Aorta (tissue), 5 donors: ENCODE data around the gene AFP. TPM values are rescaled to one million over a fixed set of nuclear protein-coding genes. Genes with fewer than 3 reads are reported as not detected.
"Not testable (repeated sequence)": the region's sequence is repeated elsewhere in the genome, so short reads cannot be mapped to it uniquely, and the experiment has no call there.

Source experiments
- ATAC-seq: fragments of 200-7000 bp; cut with Tn5 transposase; one replicate; pipeline ENCODE4 v1.9.1; 2022; ENCODE audit warnings: moderate library complexity; ENCODE audit not compliant: low FRiP score
- DNase-seq, 2 donors: peaks; one replicate each; pipeline ENCODE4 v3.0.0-alpha.2; 2020
- H3K27ac ChIP-seq, 2 donors: one replicate each; pipeline ENCODE4 v1.5.1; 2013; ENCODE audit warnings: low read length in 2 of 2, mild to moderate bottlenecking in 2 of 2, moderate library complexity in 2 of 2, control low read depth in 1 of 2, inconsistent platforms in 1 of 2, low read depth in 1 of 2
- H3K27me3 ChIP-seq, 2 donors: one replicate each; pipeline ENCODE4 v1.6.1; 2013; ENCODE audit warnings: control low read depth in 1 of 2, low read length in 1 of 2, mild to moderate bottlenecking in 1 of 2, moderate library complexity in 1 of 2; ENCODE audit not compliant: insufficient read depth in 2 of 2, control insufficient read depth in 1 of 2
- H3K36me3 ChIP-seq, 2 donors: one replicate each; pipeline ENCODE4 v1.6.1; 2013; ENCODE audit warnings: control low read depth in 1 of 2, low read length in 1 of 2, mild to moderate bottlenecking in 1 of 2; ENCODE audit not compliant: insufficient read depth in 2 of 2, control insufficient read depth in 1 of 2
- H3K4me1 ChIP-seq, 2 donors: one replicate each; pipeline ENCODE4 v1.6.1; 2013; ENCODE audit warnings: low read length in 2 of 2, control low read depth in 1 of 2, mild to moderate bottlenecking in 1 of 2, moderate library complexity in 1 of 2; ENCODE audit not compliant: insufficient read depth in 2 of 2, control insufficient read depth in 1 of 2
- H3K4me3 ChIP-seq, 2 donors: one replicate each; pipeline ENCODE4 v1.5.1; 2013; ENCODE audit warnings: low read length in 2 of 2, control low read depth in 1 of 2, mild to moderate bottlenecking in 1 of 2
- H3K9me3 ChIP-seq: one replicate; pipeline ENCODE4 v1.6.1; 2013; ENCODE audit warnings: mild to moderate bottlenecking, low read length; ENCODE audit not compliant: control insufficient read depth
- WGBS, 2 donors: extraction: QIAGEN DNeasy Blood & Tissue Kit; methylation state at CpG; one replicate each; pipeline ENCODE4 v1.1.7; 2013; 5-methylcytosine and 5-hydroxymethylcytosine counted together
- intact Hi-C, 2 donors: fragments of 100-400 bp; cut with DNase I; formaldehyde crosslinking; loops; one replicate each; pipeline versions ENCODE4 v1.14.2 to v1.15.0; 2022
- long read RNA-seq, 2 donors: library from polyadenylated mRNA; unstranded; transcript quantifications; one replicate each; pipeline ENCODE4 v2.0.0, GENCODE V29; 2020 to 2021
- polyA plus RNA-seq, 2 donors: library from polyadenylated mRNA; stranded (reverse); fragments of 200-250 nt; gene quantifications; one replicate each; pipeline ENCODE4 v1.2.3, GENCODE V29; 2013
- total RNA-seq, 2 donors: library from RNA; stranded (reverse); fragmentation: NEBNext Ultra II Directional; extraction: Animal tissue kit (Norgen Biotek cat#: 25700); gene quantifications; one replicate each; pipeline ENCODE4 v1.2.1, GENCODE V29; 2021
- donor health status: healthy with polysubstance abuse.
- donor health status: Bipolar disorder and iron deficiency.
- donor health status: DM: no; HTN: no; CAD: no.
- donor health status: DM: no; HTN: no; CAD: no.
- donor health status: DM: yes; HTN: yes; CAD: no.

The AFP gene
- total RNA-seq, result under 1 TPM in 1 of 2 donors, not detected in 1; 0.99 TPM
- not detected for polyA plus RNA-seq
- long read RNA-seq, donor 1, result 0 reads
- long read RNA-seq, donor 2, result 0 reads

DNA sequence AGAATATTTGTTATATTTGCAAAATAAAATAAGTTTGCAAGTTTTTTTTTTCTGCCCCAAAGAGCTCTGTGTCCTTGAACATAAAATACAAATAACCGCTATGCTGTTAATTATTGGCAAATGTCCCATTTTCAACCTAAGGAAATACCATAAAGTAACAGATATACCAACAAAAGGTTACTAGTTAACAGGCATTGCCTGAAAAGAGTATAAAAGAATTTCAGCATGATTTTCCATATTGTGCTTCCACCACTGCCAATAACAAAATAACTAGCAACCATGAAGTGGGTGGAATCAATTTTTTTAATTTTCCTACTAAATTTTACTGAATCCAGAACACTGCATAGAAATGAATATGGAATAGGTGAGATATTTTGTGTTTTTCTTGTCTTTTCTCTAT, at the start of gene AFP:
Gene AFP (plus strand): TSS at position 238 of the 400 bp plus-strand sequence. CDS start 42 bp downstream, at position 280.
- Histone ChIP-seq H3K4me1 (no peaks in the 10 kb centered on the region), H3K36me3 (no peaks in the 10 kb centered on the region), H3K27ac (no peak within 1 kb of the TSS), H3K9me3 (no peaks in the 10 kb centered on the region), H3K27me3 (no peaks in the 10 kb centered on the region), H3K4me3 (no peak within 1 kb of the TSS)
- ATAC-seq, result no peak
- 87 to 89% methylated on average over 1 of the region's 1 CpG for WGBS, 2 donors
- DNase-seq, result no peak
- intact Hi-C loops, result no loop called here

DNA sequence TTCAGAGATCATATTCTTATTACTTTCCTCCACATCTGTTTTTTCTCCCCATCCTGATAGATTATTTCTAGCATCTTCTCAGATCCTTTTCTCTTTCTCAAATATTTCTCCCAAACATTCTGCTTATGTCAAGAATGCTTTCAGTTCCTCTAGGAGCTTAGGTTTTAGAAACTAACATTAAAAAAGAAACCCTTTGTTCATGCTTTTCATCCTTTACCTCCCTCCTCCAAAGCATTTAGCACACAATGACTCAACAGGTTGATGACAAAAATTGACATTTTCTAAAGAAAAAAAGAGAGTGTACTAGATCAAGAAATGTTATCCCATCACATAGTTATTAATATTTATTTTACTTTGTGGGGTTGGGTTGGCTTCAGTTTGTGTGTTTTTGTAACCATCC, 48.5 kb upstream of the AFP start:
- H3K36me3 ChIP-seq, result no peaks in the 10 kb centered on the region
- H3K9me3 ChIP-seq, result no peaks in the 10 kb centered on the region
- H3K27ac ChIP-seq, result no peak overlapping the region
- no peak for DNase-seq
- no peaks in the 10 kb centered on the region for H3K27me3 ChIP-seq
- ATAC-seq, result no peak
- intact Hi-C loops, result no loop called here
- H3K4me3 ChIP-seq, result no peak overlapping the region
- H3K4me1 ChIP-seq, result no peaks in the 10 kb centered on the region

DNA sequence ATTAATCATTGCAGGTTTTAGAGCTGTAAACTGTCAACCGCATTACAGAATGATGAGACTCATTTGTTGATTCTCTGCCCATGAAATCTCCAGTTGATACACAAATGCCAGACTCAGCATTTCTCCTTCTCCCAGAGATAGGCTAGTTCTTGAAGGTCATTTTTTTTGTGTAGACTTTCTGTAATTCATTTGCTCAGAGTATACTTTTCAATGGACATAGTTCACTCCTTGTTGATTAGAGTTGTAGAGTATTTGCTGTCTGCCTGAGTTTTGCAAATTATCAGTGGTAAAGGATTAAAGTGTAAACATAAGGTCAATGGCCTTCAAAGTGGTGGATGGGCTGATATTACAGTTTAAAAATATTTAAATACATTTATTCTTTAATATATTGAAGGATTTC, 47.1 kb upstream of the AFP start:
- H3K9me3 ChIP-seq, result no peaks in the 10 kb centered on the region
- H3K4me3 ChIP-seq, result no peak overlapping the region
- no peak for DNase-seq
- intact Hi-C loops, result no loop called here
- no peak overlapping the region for H3K27ac ChIP-seq
- H3K4me1 ChIP-seq, result no peaks in the 10 kb centered on the region
- no peaks in the 10 kb centered on the region for H3K27me3 ChIP-seq
- no peaks in the 10 kb centered on the region for H3K36me3 ChIP-seq
- no peak for ATAC-seq
- WGBS, 2 donors, result 79 to 95% methylated on average over 1 of the region's 1 CpG

DNA sequence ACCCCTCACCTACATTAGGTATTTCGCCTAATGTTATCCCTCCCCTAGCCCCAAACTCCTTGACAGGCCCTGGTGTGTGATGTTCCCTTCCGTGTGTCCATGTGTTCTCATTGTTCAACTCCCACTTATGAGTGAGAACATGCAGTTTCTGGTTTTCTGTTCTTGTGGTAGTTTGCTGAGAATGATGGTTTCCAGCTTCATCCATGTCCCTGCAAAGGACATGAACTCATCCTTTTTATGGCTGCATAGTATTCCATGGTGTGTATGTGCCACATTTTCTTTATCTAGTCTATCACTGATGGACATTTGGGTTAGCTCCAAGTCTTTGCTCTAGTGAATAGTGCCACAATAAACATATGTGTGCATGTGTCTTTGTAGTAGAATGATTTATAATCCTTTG, 46.4 kb upstream of the AFP start:
- DNase-seq, intact Hi-C loops, ATAC-seq, H3K4me1 ChIP-seq, H3K27ac ChIP-seq, H3K9me3 ChIP-seq, H3K4me3 ChIP-seq, H3K36me3 ChIP-seq, H3K27me3 ChIP-seq: not testable (repeated sequence)
- WGBS, 2 donors, result 89 to 94% methylated on average over 2 of the region's 2 CpGs

DNA sequence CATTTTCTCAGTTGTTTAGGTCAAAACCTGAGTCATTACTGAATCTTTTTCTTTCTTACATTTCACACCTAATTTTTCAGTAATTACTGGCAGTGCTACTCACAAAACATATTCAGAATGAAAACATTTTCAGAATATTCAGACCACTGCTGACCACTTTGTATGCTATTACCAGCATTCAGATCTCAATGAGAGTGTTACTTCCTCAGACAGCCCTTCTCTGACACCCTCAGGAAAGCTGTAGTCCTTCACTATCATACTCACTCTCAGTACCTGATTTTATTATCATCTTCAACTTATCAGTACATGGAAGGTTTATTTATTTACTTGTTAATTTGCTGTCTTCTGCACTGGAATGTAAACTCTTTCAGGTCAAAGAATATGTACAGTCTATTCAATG, 44.2 kb upstream of the AFP start:
- intact Hi-C loops, result no loop called here
- no peaks in the 10 kb centered on the region for H3K36me3 ChIP-seq
- DNase-seq, result no peak
- no peak overlapping the region for H3K4me3 ChIP-seq
- H3K27me3 ChIP-seq, result no peaks in the 10 kb centered on the region
- no peak overlapping the region for H3K27ac ChIP-seq
- ATAC-seq, result no peak
- no peaks in the 10 kb centered on the region for H3K9me3 ChIP-seq
- H3K4me1 ChIP-seq, result no peaks in the 10 kb centered on the region

DNA sequence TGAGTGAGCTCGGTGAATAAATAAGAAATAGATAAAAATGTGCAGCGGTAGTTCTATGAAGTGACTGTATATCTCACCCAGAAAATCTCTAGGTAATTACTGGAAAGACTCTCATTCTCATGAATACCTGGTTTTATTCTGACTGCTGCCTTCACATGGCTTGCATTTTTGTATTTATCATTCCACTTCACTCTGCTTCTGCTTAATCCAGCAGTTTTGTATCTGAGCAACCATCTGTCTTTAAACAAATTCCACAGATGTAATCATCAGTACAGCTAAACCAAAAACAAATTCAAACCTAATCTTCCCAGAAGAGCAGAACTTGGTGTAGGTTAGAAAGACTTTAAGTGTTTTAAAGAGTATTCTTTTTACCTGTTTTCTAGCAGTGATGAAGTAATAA, 43.1 kb upstream of the AFP start:
- H3K9me3 ChIP-seq, result no peaks in the 10 kb centered on the region
- no peaks in the 10 kb centered on the region for H3K27me3 ChIP-seq
- intact Hi-C loops, result no loop called here
- H3K4me3 ChIP-seq, result no peak overlapping the region
- DNase-seq (no peak), ATAC-seq (no peak)
- no peaks in the 10 kb centered on the region for H3K4me1 ChIP-seq
- WGBS, 2 donors, result 91 to 94% methylated on average over 2 of the region's 2 CpGs
- no peaks in the 10 kb centered on the region for H3K36me3 ChIP-seq
- H3K27ac ChIP-seq, result no peak overlapping the region

DNA sequence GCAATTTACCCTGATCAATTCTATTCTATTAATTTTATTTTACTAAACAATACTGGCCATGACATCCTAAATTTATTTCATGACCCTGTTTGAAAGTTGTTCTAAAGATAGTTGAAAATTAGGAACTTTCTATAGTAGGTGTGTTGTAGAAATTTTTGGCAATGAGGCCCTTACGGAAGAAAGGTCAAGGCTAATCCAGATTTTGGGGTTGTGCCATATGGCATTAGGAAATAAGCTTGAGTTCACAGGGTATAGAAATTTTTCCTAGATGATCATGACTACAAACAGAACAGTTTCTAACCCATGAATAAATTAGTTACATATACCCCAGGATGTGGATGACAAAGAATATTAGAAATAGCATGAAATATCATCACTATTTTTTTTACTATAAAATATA, 39.7 kb upstream of the AFP start:
- WGBS, 2 donors, result 82 to 83% methylated on average over 1 of the region's 1 CpG

DNA sequence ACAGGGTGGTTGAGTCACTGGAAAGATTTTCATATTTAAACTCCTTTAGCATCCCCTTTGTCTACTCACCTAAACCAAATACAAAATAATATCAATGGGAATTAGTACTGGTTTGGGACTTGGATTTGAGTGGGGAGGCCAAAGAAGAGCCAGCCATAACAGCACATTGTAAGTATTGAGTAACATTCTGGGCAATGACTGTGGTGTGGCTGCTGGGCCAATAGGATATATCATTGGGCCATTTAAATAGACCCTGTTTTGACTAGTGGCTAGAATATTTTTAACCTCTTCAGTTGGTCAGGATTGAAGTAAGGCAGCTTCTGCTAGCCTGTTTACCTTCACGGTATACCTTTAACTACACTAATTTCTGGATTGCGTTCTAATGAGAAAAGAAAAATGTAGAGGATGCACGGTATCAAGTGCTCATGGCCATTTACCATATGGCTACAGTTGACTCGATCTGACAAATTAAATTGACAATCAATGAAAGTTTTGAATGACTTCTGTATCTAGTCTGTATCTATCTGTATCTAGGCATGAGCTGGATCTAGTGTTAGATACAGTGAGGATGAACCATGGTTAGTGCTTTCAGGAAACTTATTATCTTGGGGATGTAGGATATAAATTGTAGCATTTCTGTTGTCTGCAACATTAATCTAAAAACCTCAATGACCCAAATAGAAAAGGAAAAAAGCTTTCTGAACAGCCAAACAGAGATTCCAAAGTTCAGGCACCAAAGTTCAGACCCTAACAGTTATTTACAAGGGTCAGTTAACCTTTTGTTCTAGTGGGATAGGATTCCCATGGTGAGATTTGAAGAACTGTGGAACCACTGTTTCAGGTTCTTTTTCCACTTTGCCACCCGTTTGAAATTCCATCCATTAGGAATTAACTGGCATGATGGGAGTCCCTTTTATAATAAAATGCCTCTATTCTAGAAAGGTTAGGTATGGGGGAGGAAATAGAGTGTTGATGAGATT, 38.7 kb upstream of the AFP start:
- no peaks in the 10 kb centered on the region for H3K9me3 ChIP-seq
- WGBS, 2 donors, result 81 to 83% methylated on average over 5 of the region's 5 CpGs
- no peak overlapping the region for H3K4me3 ChIP-seq
- intact Hi-C loops, result no loop called here
- DNase-seq, result no peak
- no peaks in the 10 kb centered on the region for H3K36me3 ChIP-seq
- no peak for ATAC-seq
- no peaks in the 10 kb centered on the region for H3K4me1 ChIP-seq
- H3K27me3 ChIP-seq, result no peaks in the 10 kb centered on the region
- H3K27ac ChIP-seq, result no peak overlapping the region

More for the DNA sequence above, 39.7 kb upstream of the AFP start:
- Histone ChIP-seq H3K36me3 (no peaks in the 10 kb centered on the region), H3K4me3 (no peak overlapping the region), H3K4me1 (no peaks in the 10 kb centered on the region), H3K9me3 (no peaks in the 10 kb centered on the region), H3K27me3 (no peaks in the 10 kb centered on the region), H3K27ac (no peak overlapping the region)
- intact Hi-C loops, result no loop called here
- no peak for DNase-seq
- ATAC-seq, result no peak

DNA sequence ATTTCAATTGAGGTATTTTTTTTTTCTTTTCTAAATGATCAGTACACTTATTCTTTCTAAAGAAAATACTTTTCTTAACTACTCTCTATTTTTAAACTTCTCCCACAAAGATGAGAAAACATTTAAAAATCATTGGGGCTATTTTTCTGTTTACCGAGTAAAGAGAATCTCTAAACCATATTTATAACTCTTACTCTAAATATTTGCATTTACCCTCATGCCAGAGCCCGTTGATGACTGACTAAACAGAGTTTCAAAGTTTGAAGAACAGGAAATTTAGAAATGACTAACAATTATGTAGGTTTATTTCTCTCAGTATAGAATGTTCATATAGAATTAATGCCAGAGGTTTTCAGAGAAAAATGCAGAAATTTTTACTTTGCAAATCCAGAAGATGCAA, 34.6 kb upstream of the AFP start:
- intact Hi-C loops, result no loop called here
- no peak for ATAC-seq
- WGBS, 2 donors, result 61 to 69% methylated on average over 2 of the region's 2 CpGs

More for the DNA sequence above, 34.6 kb upstream of the AFP start:
- Histone ChIP-seq H3K27me3 (no peaks in the 10 kb centered on the region), H3K4me3 (no peak overlapping the region), H3K9me3 (no peaks in the 10 kb centered on the region), H3K36me3 (no peaks in the 10 kb centered on the region), H3K27ac (no peak overlapping the region), H3K4me1 (no peaks in the 10 kb centered on the region)
- no peak for DNase-seq
